Mononuclear cell (primary cell): ENCODE data around the gene HOXC5. TPM values are rescaled to one million over a fixed set of nuclear protein-coding genes. Genes with fewer than 3 reads are reported as not detected.
A peak's percentile ranks its signal among the peaks of the same experiment; 100 is the strongest.
"Not testable (repeated sequence)": the region's sequence is repeated elsewhere in the genome, so short reads cannot be mapped to it uniquely, and the experiment has no call there.

Experiments used
- H3K27me3 ChIP-seq: 2 replicates; pipeline ENCODE4 v1.6.0; 2011; ENCODE audit warnings: low read length, control low read depth; ENCODE audit not compliant: insufficient read depth
- H3K4me1 ChIP-seq: 2 replicates; pipeline ENCODE4 v1.5.1; 2011; ENCODE audit warnings: mild to moderate bottlenecking, low read length, control low read depth; ENCODE audit not compliant: insufficient read depth
- H3K4me3 ChIP-seq: 2 replicates; pipeline ENCODE4 v1.5.1; 2011; ENCODE audit warnings: mild to moderate bottlenecking, low read length, moderate library complexity
- H3K9me3 ChIP-seq: 2 replicates; pipeline ENCODE4 v1.5.1; 2011; ENCODE audit warnings: low read depth, mild to moderate bottlenecking, control low read depth, low read length
- total RNA-seq: library from RNA; depleted of rRNA; stranded (reverse); fragments of >200 nt; gene quantifications from one replicate; pipeline ENCODE4 v1.2.3, GENCODE V29; 2012

Gene HOXC5
- total RNA-seq, 1 donor: not detected

DNA sequence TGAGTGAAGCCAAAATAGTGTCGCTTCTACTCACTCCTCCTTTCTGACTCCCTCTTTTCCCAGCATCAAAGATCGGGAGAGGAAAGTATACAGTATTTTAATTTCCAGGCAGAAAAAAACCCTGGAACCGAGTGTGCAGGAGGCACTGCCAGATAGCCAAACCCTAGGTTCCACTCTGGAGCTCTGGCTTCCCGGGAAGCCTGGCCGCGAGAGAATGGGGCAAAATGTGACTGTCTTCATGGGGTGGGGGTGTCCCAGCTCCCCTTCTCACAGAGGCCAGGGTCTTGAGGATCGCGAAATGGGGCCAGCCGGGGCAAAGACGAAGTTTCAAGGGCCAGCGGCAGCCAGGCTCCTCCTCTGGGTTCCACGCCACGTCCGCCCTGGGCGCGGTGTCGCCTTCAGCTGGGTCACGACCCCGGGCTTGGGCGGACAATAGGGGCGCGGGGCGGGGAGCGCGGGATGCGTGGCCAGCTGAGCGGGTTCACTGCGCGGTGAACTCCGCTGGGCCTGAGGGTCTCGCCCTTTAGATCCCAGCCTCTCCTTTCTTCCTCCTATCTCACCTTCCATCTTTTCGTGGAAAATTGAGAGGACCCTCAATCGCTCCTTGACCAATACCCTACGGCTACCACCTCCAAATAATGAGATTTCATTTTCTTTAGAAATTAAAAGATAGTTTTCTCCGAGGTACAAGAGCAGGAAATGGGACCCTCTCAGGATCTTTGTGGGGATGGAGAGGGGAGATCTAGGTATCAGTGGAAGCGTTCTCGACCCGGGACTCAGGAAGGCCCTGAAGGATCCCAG is 27.5 kb downstream of the HOXC5 start:
- Histone ChIP-seq H3K4me1 (no peaks in the 10 kb centered on the region), H3K4me3 (no peak overlapping the region), H3K27me3 (peaks cover 85% of the 10 kb centered on the region), H3K9me3 (no peaks in the 10 kb centered on the region)

DNA sequence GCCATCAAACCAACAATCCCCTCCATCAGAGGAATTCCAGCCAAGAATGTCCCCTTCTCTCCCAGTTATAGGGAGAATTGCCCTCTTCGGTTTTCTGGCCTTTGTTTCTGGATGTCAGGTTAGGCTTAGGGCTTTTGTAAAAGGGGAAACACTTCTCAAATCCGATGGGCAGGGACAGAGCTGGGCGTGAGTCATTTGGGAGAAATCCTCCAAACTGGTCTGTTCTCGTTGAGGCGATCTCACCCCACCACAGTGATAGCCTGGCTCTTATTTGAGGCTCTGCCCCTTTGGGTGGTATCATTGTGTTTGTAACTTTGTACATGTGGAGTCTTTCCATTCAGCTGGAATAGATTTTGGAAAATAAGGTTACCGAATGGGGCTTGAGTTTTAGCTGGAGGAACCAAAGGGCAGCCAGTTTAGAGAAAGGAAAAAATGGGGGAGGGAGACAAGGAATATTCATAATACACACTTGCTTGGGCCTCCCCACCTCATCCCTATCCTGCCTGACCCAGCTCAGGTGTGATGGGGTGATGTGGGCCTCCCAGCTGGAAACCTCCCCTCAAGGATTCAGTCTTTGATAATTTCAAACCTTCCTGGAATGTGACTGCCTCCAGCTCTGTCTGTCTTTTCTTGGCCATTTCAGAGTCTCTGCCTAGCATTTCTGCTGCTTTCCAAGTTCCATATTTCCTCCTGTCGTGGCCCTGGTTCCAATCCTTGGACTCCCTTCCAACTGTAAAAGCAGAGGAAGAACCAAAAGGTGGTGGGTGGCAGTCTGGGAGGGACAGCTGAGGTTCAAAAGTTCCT is 28.3 kb downstream of the HOXC5 start:
- H3K4me1 ChIP-seq: no peaks in the 10 kb centered on the region
- H3K4me3 ChIP-seq: no peak overlapping the region
- no peaks in the 10 kb centered on the region for H3K9me3 ChIP-seq
- peaks cover 85% of the 10 kb centered on the region for H3K27me3 ChIP-seq

DNA sequence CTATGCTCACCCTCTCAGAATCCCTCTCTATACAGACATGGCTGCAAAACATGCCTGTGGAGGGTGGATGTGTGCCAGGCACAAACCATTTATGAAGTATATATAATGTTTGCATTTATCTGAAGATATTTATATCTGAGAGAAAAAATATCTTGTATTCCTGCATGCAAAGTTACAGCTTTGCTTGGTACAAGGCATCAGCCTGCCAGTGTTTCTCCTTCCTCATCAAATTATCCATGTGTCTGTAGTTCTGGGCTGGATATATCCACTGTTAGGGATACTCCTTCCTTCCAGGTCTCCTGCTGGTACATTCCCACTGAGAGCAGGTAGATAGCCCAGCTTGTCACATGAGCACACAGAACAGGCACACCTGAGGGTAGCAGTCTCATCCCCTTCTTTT is 32.8 kb downstream of the HOXC5 start:
- Histone ChIP-seq H3K9me3 (no peaks in the 10 kb centered on the region), H3K4me3 (no peak overlapping the region), H3K27me3 (peaks cover 42% of the 10 kb centered on the region), H3K4me1 (no peaks in the 10 kb centered on the region)

- Histone ChIP-seq H3K4me1 (no peaks in the 10 kb centered on the region), H3K9me3 (no peaks in the 10 kb centered on the region), H3K27me3 (peaks cover 39% of the 10 kb centered on the region), H3K4me3 (no peak overlapping the region)
Observed at GRCh38 chr12:54066408-54066807, 33.6 kb downstream of the HOXC5 start.

- Histone ChIP-seq H3K9me3 (no peaks in the 10 kb centered on the region), H3K27me3 (peaks cover 28% of the 10 kb centered on the region), H3K4me3 (no peak overlapping the region), H3K4me1 (no peaks in the 10 kb centered on the region)
Observed at GRCh38 chr12:54068418-54069070, 35.7 kb downstream of the HOXC5 start.

DNA sequence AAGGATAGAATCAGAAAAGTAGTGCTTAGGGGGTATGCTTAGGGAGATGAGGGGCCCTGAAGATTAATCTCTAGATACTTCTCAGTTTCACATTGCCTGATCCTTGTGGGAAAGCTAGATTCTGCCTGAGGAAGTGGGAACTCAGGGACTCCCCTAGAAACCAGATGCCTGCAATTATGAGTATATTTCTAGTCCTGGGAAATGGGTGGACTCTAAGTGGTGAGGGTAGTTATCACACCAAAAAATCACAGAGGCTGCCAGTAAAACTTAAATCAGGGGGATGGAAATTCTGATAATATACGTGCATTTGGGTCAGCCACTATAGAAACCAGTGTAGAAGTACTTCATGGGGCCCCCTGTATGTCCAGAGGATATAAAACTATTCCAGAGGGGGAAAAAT is 39.1 kb downstream of the HOXC5 start:
- peaks cover 12% of the 10 kb centered on the region for H3K27me3 ChIP-seq
- no peaks in the 10 kb centered on the region for H3K4me1 ChIP-seq
- H3K9me3 ChIP-seq: no peaks in the 10 kb centered on the region
- no peak overlapping the region for H3K4me3 ChIP-seq

DNA sequence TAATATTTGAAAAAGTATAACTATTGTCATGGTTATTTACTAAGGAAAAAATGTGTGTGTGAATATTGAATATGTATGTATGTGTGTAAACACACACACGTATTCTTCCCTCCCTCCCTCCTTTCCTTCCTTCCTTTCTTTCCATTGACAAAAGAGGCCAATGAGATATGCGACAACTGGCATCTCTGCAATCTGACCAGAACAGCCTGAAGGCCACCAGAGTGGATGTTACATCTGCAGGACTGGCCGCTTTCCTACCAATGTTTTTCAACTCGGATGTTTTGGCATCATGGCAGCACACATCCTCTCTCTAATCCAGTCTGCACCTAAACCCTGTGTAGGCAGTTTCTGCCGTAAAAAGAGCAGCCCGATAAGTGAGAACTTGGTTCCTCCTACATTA is 41.5 kb downstream of the HOXC5 start:
- no peak overlapping the region for H3K4me3 ChIP-seq
- H3K4me1 ChIP-seq: no peaks in the 10 kb centered on the region
- H3K9me3 ChIP-seq: no peaks in the 10 kb centered on the region
- peaks cover 12% of the 10 kb centered on the region for H3K27me3 ChIP-seq

- no peak overlapping the region for H3K4me3 ChIP-seq
- H3K9me3 ChIP-seq: no peaks in the 10 kb centered on the region
- peaks cover 12% of the 10 kb centered on the region for H3K27me3 ChIP-seq
- H3K4me1 ChIP-seq: no peaks in the 10 kb centered on the region
Observed at GRCh38 chr12:54075409-54075808, 42.6 kb downstream of the HOXC5 start.

DNA sequence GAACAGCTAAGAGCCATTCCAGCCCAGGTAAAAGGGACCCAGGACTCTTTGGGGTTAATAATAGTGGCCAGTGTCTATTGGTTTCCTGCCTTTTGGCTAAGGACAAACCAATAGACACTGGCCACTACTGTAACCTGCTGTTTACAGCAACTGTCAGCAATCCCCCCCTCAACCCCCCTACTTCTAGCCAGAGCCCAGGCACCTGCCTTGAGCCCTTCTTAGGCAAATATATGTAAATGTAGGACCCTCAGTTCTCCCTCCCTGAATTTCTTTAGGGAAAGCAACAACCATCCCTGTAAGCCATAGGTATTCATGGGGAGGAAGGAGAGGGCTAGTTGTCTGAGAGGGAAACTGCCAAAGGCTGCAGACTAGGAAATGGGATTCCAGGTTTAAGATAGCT is 43.1 kb downstream of the HOXC5 start:
- H3K9me3 ChIP-seq: no peaks in the 10 kb centered on the region
- peaks cover 8% of the 10 kb centered on the region for H3K27me3 ChIP-seq
- no peak overlapping the region for H3K4me3 ChIP-seq
- no peaks in the 10 kb centered on the region for H3K4me1 ChIP-seq

DNA sequence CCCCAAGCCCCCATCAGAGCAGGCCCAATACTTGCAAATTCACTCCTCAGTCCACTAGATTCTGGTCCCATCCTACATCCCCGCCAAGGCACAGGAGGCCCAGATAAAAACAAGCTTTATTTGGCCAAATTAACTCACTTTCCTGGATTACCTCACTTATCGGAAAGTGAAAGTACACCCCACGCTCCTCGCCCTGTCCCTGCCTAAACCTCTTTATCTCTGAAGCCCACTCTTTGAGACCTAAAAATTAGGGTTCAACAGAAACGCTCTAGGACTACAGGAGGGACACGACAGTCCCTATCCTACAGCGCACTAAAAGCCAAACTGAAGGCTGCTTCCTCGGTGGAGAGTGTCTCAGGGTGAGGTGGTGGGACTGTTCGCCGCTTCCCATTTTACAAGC is 45.0 kb downstream of the HOXC5 start:
- not testable (repeated sequence) for H3K9me3 ChIP-seq, H3K27me3 ChIP-seq, H3K4me3 ChIP-seq, H3K4me1 ChIP-seq

DNA sequence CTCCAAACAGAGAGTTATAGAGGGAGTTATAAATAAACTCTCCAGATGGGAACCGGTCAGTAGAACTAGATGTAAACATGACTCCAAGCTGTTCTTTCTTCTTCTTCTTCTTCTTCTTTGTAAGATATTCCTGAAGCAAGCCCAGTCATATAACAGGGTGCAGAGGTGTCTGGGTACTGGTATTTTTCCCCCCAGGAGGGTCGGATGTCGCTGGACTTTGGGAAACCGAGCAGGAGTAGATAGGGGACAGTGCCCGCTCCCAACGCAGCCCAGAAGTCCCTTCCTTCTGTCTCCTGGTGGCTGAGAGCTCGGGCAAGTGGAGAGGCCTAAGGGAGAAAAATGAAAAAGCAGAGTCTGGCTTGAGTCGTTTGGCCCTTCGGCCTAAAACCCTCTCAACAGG is 46.3 kb downstream of the HOXC5 start:
- H3K9me3 ChIP-seq, H3K4me3 ChIP-seq, H3K27me3 ChIP-seq: not testable (repeated sequence)
- H3K4me1 ChIP-seq: peaks cover 11% of the 10 kb centered on the region

- H3K4me3 ChIP-seq, H3K27me3 ChIP-seq, H3K9me3 ChIP-seq: not testable (repeated sequence)
- H3K4me1 ChIP-seq: peaks cover 11% of the 10 kb centered on the region
Observed at GRCh38 chr12:54080008-54080924, 47.4 kb downstream of the HOXC5 start.

DNA sequence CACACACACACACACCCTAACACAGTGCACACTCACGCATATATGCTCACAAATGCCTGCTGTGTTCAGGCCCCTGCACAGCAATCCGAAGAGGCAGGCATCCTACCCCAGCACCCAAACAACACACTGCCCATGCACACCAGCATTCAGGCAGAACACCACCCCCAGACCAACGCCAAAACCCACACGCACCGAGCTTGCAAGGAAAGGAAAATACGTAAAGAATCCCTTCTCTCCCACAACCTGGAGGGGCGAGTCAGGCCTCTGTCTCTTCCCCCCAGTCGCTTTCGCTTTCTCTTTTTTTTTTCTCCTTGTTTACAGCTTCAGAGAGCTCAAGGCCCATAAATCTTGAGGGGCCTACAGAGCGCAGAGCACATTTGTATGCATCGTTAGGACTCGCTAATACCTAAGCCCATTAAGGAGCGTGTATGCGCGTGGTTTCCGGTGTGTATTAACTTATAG is 48.2 kb downstream of the HOXC5 start:
- not testable (repeated sequence) for H3K4me3 ChIP-seq

GRCh38 chr12:54081581-54082396 is 48.9 kb downstream of the HOXC5 start:
- H3K9me3 ChIP-seq, H3K27me3 ChIP-seq: not testable (repeated sequence)
- Histone ChIP-seq H3K4me1 (peaks cover 11% of the 10 kb centered on the region), H3K4me3 (peak overlapping the region; percentile 19)

More for the DNA sequence above, 48.2 kb downstream of the HOXC5 start:
- not testable (repeated sequence) for H3K27me3 ChIP-seq, H3K9me3 ChIP-seq
- peaks cover 11% of the 10 kb centered on the region for H3K4me1 ChIP-seq
